ENCODE data around the gene CCDC3. TPM values are rescaled to one million over a fixed set of nuclear protein-coding genes. Genes with fewer than 3 reads are reported as not detected.
A peak's percentile ranks its signal among the peaks of the same experiment; 100 is the strongest.

Gene CCDC3
- total RNA-seq, 1 donor from 2014 or later: 12.8 TPM

DNA sequence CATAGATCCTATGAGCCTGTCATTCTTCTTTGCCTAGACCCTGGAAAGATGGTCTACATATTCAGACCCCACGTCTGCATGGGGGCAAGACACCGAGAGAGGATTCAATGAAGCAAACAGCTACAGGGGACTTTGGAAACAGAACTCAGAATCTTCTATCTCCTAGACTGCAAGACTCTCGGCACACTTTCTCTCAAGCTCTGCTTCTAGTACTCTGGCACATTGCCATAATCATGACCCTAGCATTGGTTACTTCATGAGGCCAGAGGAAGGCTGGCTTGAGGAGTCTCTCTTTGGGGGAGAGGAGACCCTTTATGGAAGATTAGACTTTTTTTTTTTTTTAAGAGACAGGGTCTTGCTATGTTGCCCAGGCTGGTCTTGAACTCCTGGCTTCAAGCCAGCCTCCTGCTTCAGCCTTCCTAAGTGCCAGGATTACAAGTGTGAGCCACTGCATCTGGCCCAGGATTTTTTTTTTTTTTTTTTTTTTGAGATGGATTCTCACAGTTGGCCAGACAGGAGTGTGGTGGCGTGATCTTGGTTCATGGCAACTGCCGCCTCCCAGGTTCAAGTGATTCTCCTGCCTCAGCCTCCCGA is 20.7 kb downstream of the CCDC3 start:
- TF ChIP-seq, protein P1, sequence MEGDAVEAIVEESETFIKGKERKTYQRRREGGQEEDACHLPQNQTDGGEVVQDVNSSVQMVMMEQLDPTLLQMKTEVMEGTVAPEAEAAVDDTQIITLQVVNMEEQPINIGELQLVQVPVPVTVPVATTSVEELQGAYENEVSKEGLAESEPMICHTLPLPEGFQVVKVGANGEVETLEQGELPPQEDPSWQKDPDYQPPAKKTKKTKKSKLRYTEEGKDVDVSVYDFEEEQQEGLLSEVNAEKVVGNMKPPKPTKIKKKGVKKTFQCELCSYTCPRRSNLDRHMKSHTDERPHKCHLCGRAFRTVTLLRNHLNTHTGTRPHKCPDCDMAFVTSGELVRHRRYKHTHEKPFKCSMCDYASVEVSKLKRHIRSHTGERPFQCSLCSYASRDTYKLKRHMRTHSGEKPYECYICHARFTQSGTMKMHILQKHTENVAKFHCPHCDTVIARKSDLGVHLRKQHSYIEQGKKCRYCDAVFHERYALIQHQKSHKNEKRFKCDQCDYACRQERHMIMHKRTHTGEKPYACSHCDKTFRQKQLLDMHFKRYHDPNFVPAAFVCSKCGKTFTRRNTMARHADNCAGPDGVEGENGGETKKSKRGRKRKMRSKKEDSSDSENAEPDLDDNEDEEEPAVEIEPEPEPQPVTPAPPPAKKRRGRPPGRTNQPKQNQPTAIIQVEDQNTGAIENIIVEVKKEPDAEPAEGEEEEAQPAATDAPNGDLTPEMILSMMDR (IDR thresholded peaks at IDR 0.05): no peak
- TF ChIP-seq POLR2AphosphoS5 (IDR thresholded peaks at IDR 0.05; ENCODE audit: insufficient read depth in 1 of 2, low read depth in 1 of 2): no peak
- no peak for TF ChIP-seq POLR2A (IDR thresholded peaks at IDR 0.05)
- Histone ChIP-seq H3K4me3 (no peak overlapping the region), H3K27me3 (no peaks in the 10 kb centered on the region), H3K27ac (no peak overlapping the region), H3K9me3 (no peaks in the 10 kb centered on the region), H3K36me3 (no peaks in the 10 kb centered on the region), H3K4me1 (no peaks in the 10 kb centered on the region)
- DNase-seq (ENCODE audit: extremely low spot score in 2 of 2): no peak
- intact Hi-C loops (cut with DNase I): no loop called here

DNA sequence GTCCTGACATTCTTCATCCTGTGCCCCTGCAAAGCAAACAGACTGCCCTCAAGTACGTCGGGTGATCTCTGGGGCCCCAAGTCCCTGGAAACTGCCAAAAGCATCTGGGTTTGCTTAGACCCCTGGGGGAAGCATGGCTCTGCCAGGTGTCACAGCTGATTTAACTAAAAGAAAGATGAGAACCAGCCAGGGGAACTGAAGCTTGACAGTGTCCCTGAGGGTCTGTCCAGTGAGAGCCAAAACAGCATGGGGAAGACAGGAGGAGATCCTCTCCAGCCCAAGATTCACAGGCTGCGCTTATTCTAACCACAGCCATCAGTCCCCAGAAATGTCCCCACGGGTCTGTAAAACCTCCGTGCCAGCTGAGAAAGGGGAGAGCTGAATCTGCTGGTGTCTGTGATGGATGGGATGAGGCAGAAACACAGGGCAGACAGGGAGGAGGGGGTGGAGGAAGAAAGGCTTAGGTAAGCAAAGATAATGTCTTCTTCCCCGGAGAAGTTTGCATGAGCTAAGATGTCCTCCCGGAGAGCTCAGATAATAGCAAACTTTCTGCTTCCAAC is 21.3 kb downstream of the CCDC3 start:
- Histone ChIP-seq H3K36me3 (no peaks in the 10 kb centered on the region), H3K4me3 (no peak overlapping the region), H3K9me3 (no peaks in the 10 kb centered on the region), H3K4me1 (no peaks in the 10 kb centered on the region), H3K27ac (no peak overlapping the region), H3K27me3 (no peaks in the 10 kb centered on the region)
- intact Hi-C loops (cut with DNase I): no loop called here
- TF ChIP-seq, protein P1 (IDR thresholded peaks at IDR 0.05): no peak
- TF ChIP-seq POLR2A (IDR thresholded peaks at IDR 0.05) (no peak), POLR2AphosphoS5 (IDR thresholded peaks at IDR 0.05; ENCODE audit: insufficient read depth in 1 of 2, low read depth in 1 of 2) (no peak)
- DNase-seq (ENCODE audit: extremely low spot score in 2 of 2): no peak

DNA sequence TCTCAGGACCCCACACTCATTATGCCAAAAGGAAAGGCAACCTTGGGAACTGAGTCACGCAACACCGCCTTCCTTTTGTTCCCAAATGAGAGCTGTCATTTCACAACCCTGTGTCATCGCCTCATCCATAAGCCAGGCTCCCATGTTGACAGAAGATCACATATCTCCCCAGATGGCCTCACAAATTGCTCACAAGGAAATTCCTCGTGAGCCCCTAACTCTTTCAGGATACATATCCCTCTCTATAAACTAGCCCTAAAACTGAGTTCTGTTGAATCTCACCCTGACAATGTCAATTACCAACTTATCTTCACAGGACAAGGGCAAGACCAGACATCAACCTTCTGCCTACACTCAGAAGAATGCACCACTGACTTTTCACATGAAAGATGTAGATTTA is 22.6 kb downstream of the CCDC3 start:
- no peaks in the 10 kb centered on the region for H3K36me3 ChIP-seq
- no peak for DNase-seq (ENCODE audit: extremely low spot score in 2 of 2)

DNA sequence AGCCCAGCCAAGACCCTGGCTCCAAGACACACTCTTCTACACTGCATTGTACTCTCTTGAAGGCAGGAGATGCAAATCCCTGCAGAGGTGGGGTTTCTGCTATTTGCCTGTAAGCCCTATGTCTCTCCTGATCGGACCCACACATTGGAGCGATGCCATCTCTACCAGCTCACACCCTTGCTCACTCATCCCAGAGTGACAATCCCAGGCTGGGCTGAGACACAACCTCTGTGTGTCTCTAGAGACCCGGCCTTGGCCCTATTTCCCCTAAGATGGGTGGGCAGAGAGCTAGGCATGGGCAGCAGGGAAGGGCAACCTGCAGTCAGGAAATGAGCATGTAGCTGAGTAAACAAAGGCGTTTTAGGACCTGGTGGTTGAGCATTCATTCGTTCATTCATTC is 25.6 kb downstream of the CCDC3 start:
- H3K27me3 ChIP-seq: no peaks in the 10 kb centered on the region
- H3K36me3 ChIP-seq: no peaks in the 10 kb centered on the region
- no peaks in the 10 kb centered on the region for H3K9me3 ChIP-seq
- no peak for TF ChIP-seq POLR2AphosphoS5 (IDR thresholded peaks at IDR 0.05; ENCODE audit: insufficient read depth in 1 of 2, low read depth in 1 of 2)
- TF ChIP-seq POLR2A (IDR thresholded peaks at IDR 0.05): no peak
- TF ChIP-seq, protein P1 (IDR thresholded peaks at IDR 0.05): no peak
- H3K4me3 ChIP-seq: no peak overlapping the region
- no peaks in the 10 kb centered on the region for H3K4me1 ChIP-seq
- no peak overlapping the region for H3K27ac ChIP-seq
- intact Hi-C loops (cut with DNase I): no loop called here
- DNase-seq (ENCODE audit: extremely low spot score in 2 of 2): peak in 1 of 2 donors; percentile 81

More for the DNA sequence above, 22.6 kb downstream of the CCDC3 start:
- intact Hi-C loops (cut with DNase I): no loop called here
- no peaks in the 10 kb centered on the region for H3K4me1 ChIP-seq
- H3K27me3 ChIP-seq: no peaks in the 10 kb centered on the region
- H3K4me3 ChIP-seq: no peak overlapping the region
- TF ChIP-seq, protein P1 (IDR thresholded peaks at IDR 0.05): no peak
- TF ChIP-seq POLR2AphosphoS5 (IDR thresholded peaks at IDR 0.05; ENCODE audit: insufficient read depth in 1 of 2, low read depth in 1 of 2) (no peak), POLR2A (IDR thresholded peaks at IDR 0.05) (no peak)
- no peak overlapping the region for H3K27ac ChIP-seq
- H3K9me3 ChIP-seq: no peaks in the 10 kb centered on the region

DNA sequence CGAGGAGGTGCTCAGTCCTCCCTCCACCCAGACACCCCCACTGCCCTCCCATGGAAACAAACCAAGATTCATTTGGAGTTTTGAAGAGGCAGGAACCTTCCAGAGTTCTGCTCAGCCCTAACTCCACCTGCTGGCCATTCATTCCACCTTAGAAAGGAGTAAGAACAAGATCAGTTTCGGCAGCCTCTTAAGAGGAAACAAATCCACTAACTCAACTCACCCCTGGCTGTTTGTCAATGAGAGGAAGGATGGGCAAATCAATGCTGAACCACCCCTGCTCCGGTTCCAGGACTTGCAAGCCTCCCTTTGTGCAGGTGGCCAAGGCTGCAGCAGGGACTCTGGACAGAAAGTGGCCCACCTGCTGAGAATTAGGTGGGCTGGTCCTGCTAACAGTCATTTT is 26.2 kb downstream of the CCDC3 start:
- Histone ChIP-seq H3K4me1 (no peaks in the 10 kb centered on the region), H3K36me3 (no peaks in the 10 kb centered on the region), H3K27me3 (no peaks in the 10 kb centered on the region), H3K9me3 (no peaks in the 10 kb centered on the region), H3K27ac (no peak overlapping the region), H3K4me3 (no peak overlapping the region)
- intact Hi-C loops (cut with DNase I): no loop called here
- DNase-seq (ENCODE audit: extremely low spot score in 2 of 2): peak in 1 of 2 donors; percentile 81
- TF ChIP-seq, protein P1 (IDR thresholded peaks at IDR 0.05): no peak
